GM12865 (cell line): ENCODE data around the gene ROBO4.

ENCODE experiments used
- DNase-seq: peaks from one replicate; pipeline ENCODE4 v3.0.0; 2010; ENCODE audit warnings: low read depth
- H3K4me3 ChIP-seq: 2 replicates; pipeline ENCODE4 v1.5.1; 2011; ENCODE audit warnings: mild to moderate bottlenecking, low read depth, low read length, control low read depth
- CTCF ChIP-seq: IDR thresholded peaks from 2 replicates; pipeline ENCODE4 v1.5.1; 2011; ENCODE audit warnings: low read length, control low read depth, low read depth, inconsistent platforms; ENCODE audit not compliant: insufficient read depth; ENCODE audit errors: missing control alignments

The ROBO4 gene

GRCh38 chr11:124920356-124920755, 22.7 kb upstream of the ROBO4 start:
- no peak for TF ChIP-seq CTCF
- DNase-seq: no peak
- H3K4me3 ChIP-seq: no peak overlapping the region

GRCh38 chr11:124919898-124920297, 22.2 kb upstream of the ROBO4 start:
- no peak for TF ChIP-seq CTCF
- no peak overlapping the region for H3K4me3 ChIP-seq
- no peak for DNase-seq

- no peak for TF ChIP-seq CTCF
- H3K4me3 ChIP-seq: no peak within 1 kb of the TSS
- DNase-seq: no peak
These were observed 21.3 kb upstream of the ROBO4 start, which contains the start of gene HEPN1 for GRCh38 chr11:124918950-124919349. Gene HEPN1, plus strand, starts transcription at chr11:124919250.

GRCh38 chr11:124917115-124917637, 19.5 kb upstream of the ROBO4 start:
- DNase-seq: no peak
- TF ChIP-seq CTCF: no peak
- no peak overlapping the region for H3K4me3 ChIP-seq

- TF ChIP-seq CTCF: no peak
These were observed 18.7 kb upstream of the ROBO4 start for GRCh38 chr11:124916370-124916710.

GRCh38 chr11:124915541-124916369, 18.1 kb upstream of the ROBO4 start:
- H3K4me3 ChIP-seq: no peak overlapping the region
- no peak for TF ChIP-seq CTCF
- DNase-seq: no peak

More at GRCh38 chr11:124916370-124916710, 18.7 kb upstream of the ROBO4 start:
- H3K4me3 ChIP-seq: no peak overlapping the region
- DNase-seq: no peak

GRCh38 chr11:124902616-124903015, 5.0 kb upstream of the ROBO4 start:
- no peak for DNase-seq
- no peak for TF ChIP-seq CTCF
- no peak overlapping the region for H3K4me3 ChIP-seq
